Heart right ventricle (tissue), 16 donors: ENCODE measurements around the gene TCOF1. TPM values are rescaled to one million over a fixed set of nuclear protein-coding genes. Genes with fewer than 3 reads are reported as not detected.

Experiments used
- ATAC-seq, 8 donors: fragments of 200-7000 bp; cut with Tn5 transposase; one replicate each; pipeline ENCODE4 v1.9.1; 2020; ENCODE audit warnings: mild to moderate bottlenecking in 8 of 8, moderate library complexity in 8 of 8, moderate number of reproducible peaks in 1 of 8
- DNase-seq, 2 donors: peaks; one replicate each; pipeline ENCODE4 v3.0.0-alpha.2; 2020
- H3K27ac ChIP-seq, 10 donors: fragments of 200-600 bp; sonication (generic) in 2 of 10; one replicate each; pipeline versions ENCODE4 v1.5.0 to v1.8.0; 2020 to 2022; ENCODE audit warnings: mild to moderate bottlenecking in 3 of 10
- H3K27me3 ChIP-seq, 7 donors: fragments of 200-600 bp; one replicate each; pipeline ENCODE4 v1.8.0; 2021 to 2022; ENCODE audit warnings: mild to moderate bottlenecking in 2 of 7
- H3K36me3 ChIP-seq, 9 donors: fragments of 200-600 bp; sonication (generic) in 1 of 9; one replicate each; pipeline versions ENCODE4 v1.5.0 to v1.8.0; 2020 to 2022; ENCODE audit warnings: mild to moderate bottlenecking in 2 of 9
- H3K4me1 ChIP-seq, 9 donors: fragments of 200-600 bp; sonication (generic) in 1 of 9; one replicate each; pipeline versions ENCODE4 v1.5.0 to v1.8.0; 2020 to 2022; ENCODE audit warnings: mild to moderate bottlenecking in 4 of 9
- H3K4me3 ChIP-seq, 10 donors: fragments of 200-600 bp; sonication (generic) in 2 of 10; one replicate each; pipeline versions ENCODE4 v1.5.0 to v1.8.0; 2020 to 2022; ENCODE audit warnings: mild to moderate bottlenecking in 7 of 10, moderate library complexity in 2 of 10
- H3K9me3 ChIP-seq, 11 donors: fragments of 200-600 bp in 10 of 11; sonication (generic) in 2 of 11; one replicate each; pipeline versions ENCODE4 v1.5.0 to v1.8.0; 2013 to 2022; ENCODE audit warnings: mild to moderate bottlenecking in 2 of 11, control low read depth in 1 of 11, moderate library complexity in 1 of 11
- CTCF ChIP-seq, 9 donors: fragments of 200-600 bp; sonication (generic) in 2 of 9; IDR thresholded peaks; one replicate each; pipeline versions ENCODE4 v1.5.0 to v1.8.0; 2021 to 2022; ENCODE audit warnings: antibody characterized with exemption in 9 of 9, mild to moderate bottlenecking in 5 of 9, moderate library complexity in 1 of 9
- WGBS, 2 donors: extraction: QIAGEN DNeasy Blood & Tissue Kit; methylation state at CpG; one replicate each; pipeline ENCODE4 v1.1.7; 2013; ENCODE audit warnings: inconsistent platforms in 1 of 2; 5-methylcytosine and 5-hydroxymethylcytosine counted together
- intact Hi-C, 10 donors: fragments of 100-400 bp; cut with DNase I; formaldehyde crosslinking; loops; one replicate each; pipeline versions ENCODE4 v1.11.1 to v1.14.2; 2022
- polyA plus RNA-seq, 2 donors: library from polyadenylated mRNA; stranded (reverse); fragments of 200-250 nt; gene quantifications; one replicate each; pipeline ENCODE4 v1.2.3, GENCODE V29; 2013
- total RNA-seq, 10 donors: library from RNA; stranded (reverse); fragmentation: NEBNext Ultra II Directional in 3 of 10; extraction: Animal tissue kit (Norgen Biotek cat#: 25700) in 3 of 10; gene quantifications; one replicate each; pipeline versions ENCODE4 v1.2.1 to v1.2.4, GENCODE V29; 2021 to 2023
- donor health status: Arrhythmogenic right ventricular cardiomyopathy.
- donor health status: ischemic (EF 13 %, LVEDD 7.1; RV severe dilation, severe dysfunction).
- donor health status: healthy with polysubstance abuse.
- donor health status: DM: no; HTN: yes; CAD: no.
- donor health status: DM: no; HTN: no; CAD: no.
- donor health status: ischemic (EF 25% LVEDD 6.9; RV normal size, moderate dysfunction).
- donor health status: ischemic (EF 25% LVEDD 5.7; RV mildly dilated, moderate dysfunction).
- donor health status: healthy.
- donor health status: DM: yes; HTN: yes; CAD: no.
- donor health status: Ischemic cardiomyopathy.
- donor health status: ischemic (EF 35%, LVEDD 5.7; RV mildly dilated, moderate dysfunction).
- donor health status: nonischemic (EF 11% LVEDD 7.7; RV severe dilation, severe dysfunction).
- donor health status: DM: yes; HTN: yes; CAD: no.
- donor health status: PGD.
- donor health status: ischemic (EF 29% LVEDD 5.4; RV normal size, mild dysfunction).
- donor health status: nonischemic (EF 23%, LVEDD 6.1; RV moderate dilation, normal function).

The TCOF1 gene
- total and polyA plus RNA-seq, 12 donors: 12.4 to 21.3 (median 14.1) TPM

GRCh38 chr5:150399524-150400211 lies 42.2 kb downstream of the TCOF1 start:
- no peak overlapping the region for H3K4me3 ChIP-seq
- no peaks in the 10 kb centered on the region for H3K9me3 ChIP-seq
- no peak for DNase-seq
- peaks cover 0 to 100% (median 47%) of the 10 kb centered on the region in 9 donors for H3K36me3 ChIP-seq
- ATAC-seq: peak in 1 of 8 donors; percentile 10
- intact Hi-C loops: loop anchor here in 7 of 10 donors (5.0 kb wide), 2 partner anchors 33 to 38 kb away; no protein-coding TSS in a partner anchor
- H3K27me3 ChIP-seq: no peaks in the 10 kb centered on the region
- WGBS, 2 donors: 78 to 83% methylated on average over 11 of the region's 11 CpGs
- no peak for TF ChIP-seq CTCF (IDR thresholded peaks at IDR 0.05)
- H3K4me1 ChIP-seq: peaks cover 0 to 22% (median 4%) of the 10 kb centered on the region in 9 donors
- no peak overlapping the region for H3K27ac ChIP-seq

- H3K27me3 ChIP-seq: no peaks in the 10 kb centered on the region
- no peak overlapping the region for H3K4me3 ChIP-seq
- H3K4me1 ChIP-seq: peaks cover 0 to 29% (median 4%) of the 10 kb centered on the region in 9 donors
- no peak overlapping the region for H3K27ac ChIP-seq
- DNase-seq (no peak), ATAC-seq (peak in 2 of 8 donors; percentile 8 to 20)
- no peak for TF ChIP-seq CTCF (IDR thresholded peaks at IDR 0.05)
- WGBS, 2 donors: 86 to 90% methylated on average over 12 of the region's 12 CpGs
- peaks cover 0 to 100% (median 40%) of the 10 kb centered on the region in 9 donors for H3K36me3 ChIP-seq
- intact Hi-C loops: loop anchor here in 1 of 10 donors (5.0 kb wide), 1 partner anchor 37 kb away; no protein-coding TSS in a partner anchor
- no peaks in the 10 kb centered on the region for H3K9me3 ChIP-seq
These were observed 43.0 kb downstream of the TCOF1 start for GRCh38 chr5:150400316-150401075.

GRCh38 chr5:150401076-150401375 lies 43.5 kb downstream of the TCOF1 start:
- ATAC-seq (no peak), DNase-seq (no peak)
- no peak for TF ChIP-seq CTCF (IDR thresholded peaks at IDR 0.05)
- Histone ChIP-seq H3K4me1 (peaks cover 0 to 32% (median 4%) of the 10 kb centered on the region in 9 donors), H3K9me3 (no peaks in the 10 kb centered on the region), H3K27me3 (no peaks in the 10 kb centered on the region), H3K36me3 (peaks cover 0 to 100% (median 39%) of the 10 kb centered on the region in 9 donors), H3K4me3 (no peak overlapping the region), H3K27ac (no peak overlapping the region)
- WGBS, 2 donors: 40 to 50% methylated on average over 3 of the region's 3 CpGs
- intact Hi-C loops: loop anchor here in 1 of 10 donors (5.0 kb wide), 1 partner anchor 36 kb away; no protein-coding TSS in a partner anchor

GRCh38 chr5:150401376-150402228 lies 44.1 kb downstream of the TCOF1 start:
- WGBS, 2 donors: 67 to 73% methylated on average over 11 of the region's 11 CpGs
- intact Hi-C loops: loop anchor here in 1 of 10 donors (5.0 kb wide), 1 partner anchor 36 kb away; no protein-coding TSS in a partner anchor
- Histone ChIP-seq H3K9me3 (no peaks in the 10 kb centered on the region), H3K27ac (no peak overlapping the region), H3K4me3 (no peak overlapping the region), H3K4me1 (peaks cover 0 to 32% (median 4%) of the 10 kb centered on the region in 9 donors), H3K27me3 (no peaks in the 10 kb centered on the region), H3K36me3 (peaks cover 0 to 100% (median 34%) of the 10 kb centered on the region in 9 donors)
- TF ChIP-seq CTCF (IDR thresholded peaks at IDR 0.05): no peak
- no peak for ATAC-seq
- DNase-seq: no peak
